GM21381 (cell line): ENCODE data around the gene ANKRD36C.
"Not testable (repeated sequence)": the region's sequence is repeated elsewhere in the genome, so short reads cannot be mapped to it uniquely, and the experiment has no call there.

Experiments used
- ATAC-seq: cut with Tn5 transposase; IDR thresholded peaks from one replicate; pipeline ENCODE4 v1.9.1; 2021; ENCODE audit warnings: mild to moderate bottlenecking, moderate library complexity; ENCODE audit not compliant: unreplicated experiment

ANKRD36C gene

DNA sequence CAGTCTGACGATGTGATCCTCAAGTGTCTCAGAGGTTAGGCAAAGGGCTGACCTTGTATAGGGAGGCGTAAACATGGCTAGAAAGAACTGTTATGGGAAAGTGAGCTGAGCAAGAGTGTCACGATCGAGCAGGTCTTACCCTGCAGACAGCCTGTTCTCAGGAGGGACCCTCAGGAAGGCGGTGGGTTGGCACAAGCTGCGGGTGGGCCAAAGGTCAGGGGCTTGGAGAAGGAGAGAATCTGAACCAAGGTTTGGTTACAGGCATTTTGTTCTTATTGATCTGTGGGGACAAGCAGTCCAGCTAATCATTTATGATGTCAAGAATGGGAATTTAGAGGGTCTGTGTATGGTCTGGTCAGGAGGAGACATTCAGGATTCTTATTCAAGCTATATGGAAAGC, 16.4 kb upstream of the ANKRD36C start:
- not testable (repeated sequence) for ATAC-seq

DNA sequence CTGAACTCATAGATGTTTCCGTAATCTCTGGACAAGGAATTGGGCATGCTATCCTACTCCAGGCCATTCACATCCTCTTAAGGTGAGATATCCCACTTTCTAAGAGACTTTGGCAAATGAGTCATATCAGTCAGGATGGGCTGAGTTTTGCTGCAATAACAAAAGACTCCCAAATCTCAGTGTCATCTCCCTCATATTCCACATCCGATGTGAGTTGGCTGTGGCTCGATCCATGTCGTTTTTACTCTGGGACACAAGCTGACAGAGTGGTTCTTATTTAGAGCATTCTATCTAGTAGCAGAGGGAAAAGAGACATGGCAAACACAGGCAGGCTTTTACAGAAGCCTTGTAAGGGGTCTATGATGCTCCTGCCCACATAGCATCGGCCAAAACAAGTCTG, 14.6 kb upstream of the ANKRD36C start:
- ATAC-seq = not testable (repeated sequence)

DNA sequence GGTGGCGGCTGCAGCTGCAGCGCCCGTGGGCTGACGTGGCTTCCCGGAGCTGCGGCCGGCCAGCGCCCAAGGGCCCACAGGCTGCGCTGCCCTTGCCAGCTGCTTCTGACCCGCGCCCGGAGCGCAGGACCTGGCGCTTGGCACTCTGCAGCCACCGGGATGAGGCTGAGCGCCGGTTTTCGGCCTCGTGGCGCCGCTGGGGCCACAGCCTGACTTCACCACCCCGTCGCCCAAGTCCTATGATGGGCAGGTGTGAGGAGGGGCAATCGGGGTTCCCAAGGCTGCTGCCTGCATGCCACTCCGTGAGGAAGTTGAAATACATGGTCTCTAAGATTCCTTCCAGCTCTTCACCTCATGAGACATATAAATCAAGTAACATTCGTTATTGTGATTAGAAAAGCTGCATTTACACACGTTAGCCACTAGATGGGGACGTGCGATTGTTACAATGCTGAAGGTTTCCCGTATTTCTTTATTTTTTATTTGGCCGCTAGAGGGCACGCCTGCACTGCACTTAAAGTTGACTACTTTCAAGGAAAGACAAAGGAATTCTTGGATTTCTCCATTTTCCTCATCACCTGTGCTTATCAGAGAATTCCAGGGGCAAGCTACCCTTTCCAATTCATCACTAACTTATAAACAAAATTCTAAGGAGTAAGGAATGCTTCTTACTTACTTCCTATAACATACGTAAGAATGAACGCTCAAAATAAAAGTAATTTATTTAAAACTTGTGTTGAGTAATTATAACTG, 1.1 kb upstream of the ANKRD36C start:
- ATAC-seq = peak; percentile 58

DNA sequence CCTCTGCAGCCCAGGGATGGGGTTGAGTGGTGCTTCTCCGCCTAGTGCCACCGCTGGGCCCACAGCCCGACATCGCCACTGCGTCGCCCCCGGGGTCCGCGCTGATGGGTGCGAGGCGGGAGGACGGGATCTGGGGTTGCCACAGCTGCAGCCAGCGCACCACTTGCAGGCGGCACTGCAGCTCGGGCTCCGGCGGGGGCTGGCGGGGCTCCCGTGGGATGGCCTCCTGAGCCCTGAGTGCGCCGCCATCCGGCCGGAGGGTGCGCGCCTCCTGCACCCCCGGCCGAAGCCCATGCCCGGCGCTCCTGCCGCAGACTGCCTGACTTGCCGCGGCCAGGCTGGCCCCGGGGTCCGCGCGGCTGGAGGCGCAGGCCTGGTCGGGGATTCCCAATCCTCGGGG, 478 bp upstream of the ANKRD36C start:
- ATAC-seq = peak; percentile 38

DNA sequence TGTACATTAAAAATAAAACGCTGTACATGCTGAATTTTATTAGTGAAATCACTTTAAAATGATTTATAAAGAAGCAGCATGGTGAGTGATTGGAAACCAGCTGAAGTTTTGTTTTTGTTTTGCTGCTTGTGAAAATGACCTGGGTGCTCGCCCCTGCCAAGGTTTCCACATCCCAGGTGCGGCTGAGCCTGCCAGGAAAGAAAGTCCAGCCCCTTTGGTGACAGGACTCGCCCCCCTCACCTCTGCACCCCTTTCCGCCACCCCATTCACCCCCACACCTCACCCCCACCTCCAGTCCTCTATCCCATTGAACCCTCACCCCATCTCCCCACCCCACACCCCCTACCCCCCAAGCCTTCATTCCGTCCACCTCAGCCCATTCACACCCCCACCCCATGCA, 740 bp downstream of the ANKRD36C start:
- ATAC-seq = not testable (repeated sequence)

DNA sequence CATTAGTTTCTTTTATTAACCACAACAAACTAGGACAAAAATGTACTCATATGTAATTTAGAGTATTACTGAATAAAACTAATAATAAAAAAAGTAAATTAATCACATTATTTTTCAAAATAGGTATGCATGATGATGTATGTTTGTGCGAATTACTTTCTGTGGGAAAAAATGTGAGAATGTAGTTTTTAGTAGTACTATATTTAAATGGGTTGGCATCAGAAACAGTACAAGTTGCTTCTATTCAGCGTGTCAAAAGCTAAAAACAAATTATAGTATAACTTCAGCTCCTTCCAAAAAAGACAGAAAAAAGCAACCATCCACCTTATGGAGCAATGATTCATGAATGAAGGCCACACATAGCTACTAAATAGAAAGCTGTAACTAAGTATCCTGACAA, 40.0 kb downstream of the ANKRD36C start:
- not testable (repeated sequence) for ATAC-seq

DNA sequence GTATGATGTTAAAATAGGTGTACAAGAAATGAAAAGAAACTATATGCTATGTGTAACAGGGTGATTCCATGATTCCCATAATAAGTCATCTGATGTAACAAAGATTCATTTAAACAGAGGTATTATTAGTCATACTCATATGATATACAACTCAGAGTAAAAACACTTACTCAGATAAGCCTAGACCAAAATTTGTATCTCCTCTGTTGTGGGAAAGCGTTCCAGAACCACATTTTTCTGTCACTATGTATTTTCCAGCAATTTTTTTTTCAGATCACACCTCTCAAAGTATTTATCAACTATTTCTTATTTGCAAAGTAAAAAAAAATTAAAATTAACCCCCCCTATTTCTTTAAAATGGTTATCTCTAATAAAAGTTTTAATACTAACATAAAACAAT, 43.6 kb downstream of the ANKRD36C start:
- ATAC-seq = not testable (repeated sequence)

DNA sequence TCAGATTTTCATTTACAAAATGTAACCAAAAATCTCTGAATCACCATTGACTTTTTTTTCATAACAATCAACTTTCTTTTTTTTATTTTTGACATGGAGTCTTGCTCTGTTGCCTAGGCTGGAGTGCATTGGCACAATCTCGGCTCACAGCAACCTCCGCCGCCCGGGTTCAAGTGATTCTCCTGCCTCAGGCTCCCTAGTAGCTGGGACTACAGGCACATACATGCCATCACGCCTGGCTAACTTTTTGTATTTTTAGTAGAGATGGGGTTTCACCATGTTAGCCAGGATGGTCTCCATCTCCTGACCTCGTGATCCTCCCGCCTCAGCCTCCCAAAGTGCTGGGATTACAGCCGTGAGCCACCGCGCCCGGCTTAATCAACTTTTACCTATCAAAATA, 51.7 kb downstream of the ANKRD36C start:
- not testable (repeated sequence) for ATAC-seq

DNA sequence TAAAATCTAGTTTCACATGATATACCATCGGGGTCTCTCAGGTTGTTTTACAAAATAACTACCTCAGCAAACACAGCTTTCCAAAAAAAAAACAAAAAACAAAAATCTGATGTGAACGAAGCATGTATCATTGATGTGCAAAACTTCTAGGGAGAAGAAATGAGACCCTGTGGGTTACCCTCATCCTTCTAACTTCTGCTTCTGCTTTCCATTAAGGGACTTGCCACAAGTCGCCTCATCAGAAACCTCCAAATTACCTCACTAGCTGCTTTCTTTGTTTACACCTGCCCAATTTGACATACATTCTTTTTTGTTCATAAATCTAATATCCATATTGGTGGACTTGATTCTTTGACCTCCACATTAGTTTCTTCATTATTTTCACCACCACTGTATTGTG, 60.9 kb downstream of the ANKRD36C start:
- not testable (repeated sequence) for ATAC-seq

DNA sequence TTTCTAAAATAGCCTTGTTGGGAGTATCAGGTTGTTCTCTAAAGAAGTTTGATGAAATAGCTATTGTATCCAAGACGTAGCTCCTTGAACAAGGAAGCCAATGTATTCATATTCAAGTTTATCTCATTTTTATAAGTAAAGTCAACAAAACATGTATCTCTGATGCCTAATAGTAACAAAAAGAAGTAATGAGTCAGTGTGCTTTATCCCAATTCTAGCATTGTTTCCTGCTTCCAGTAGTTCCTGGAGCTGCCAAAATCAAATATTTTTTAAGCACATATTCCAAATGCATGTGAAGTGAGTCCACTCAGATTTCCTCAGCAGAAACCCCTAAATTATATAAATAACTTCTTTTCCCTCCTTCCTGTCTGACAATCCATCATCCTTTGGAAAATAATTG, 74.6 kb downstream of the ANKRD36C start:
- not testable (repeated sequence) for ATAC-seq

DNA sequence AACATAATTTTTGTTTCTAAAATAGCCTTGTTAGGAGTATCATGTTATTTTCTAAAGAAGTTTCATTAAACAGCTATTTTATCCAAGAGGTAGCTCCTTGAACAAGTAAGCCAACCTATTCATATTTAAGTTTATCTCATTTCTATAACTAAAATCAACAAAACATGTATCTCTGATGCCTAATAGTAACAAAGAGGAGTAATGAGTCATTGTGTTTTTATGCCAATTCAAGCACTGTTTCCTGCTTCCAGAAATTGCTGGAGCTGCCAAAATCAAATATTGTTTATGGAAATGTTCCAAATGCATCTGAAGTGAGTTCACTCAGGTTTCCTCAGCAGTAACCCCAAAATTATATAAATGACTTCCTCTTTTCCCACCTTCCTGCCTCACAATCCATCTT, 76.5 kb downstream of the ANKRD36C start:
- not testable (repeated sequence) for ATAC-seq

DNA sequence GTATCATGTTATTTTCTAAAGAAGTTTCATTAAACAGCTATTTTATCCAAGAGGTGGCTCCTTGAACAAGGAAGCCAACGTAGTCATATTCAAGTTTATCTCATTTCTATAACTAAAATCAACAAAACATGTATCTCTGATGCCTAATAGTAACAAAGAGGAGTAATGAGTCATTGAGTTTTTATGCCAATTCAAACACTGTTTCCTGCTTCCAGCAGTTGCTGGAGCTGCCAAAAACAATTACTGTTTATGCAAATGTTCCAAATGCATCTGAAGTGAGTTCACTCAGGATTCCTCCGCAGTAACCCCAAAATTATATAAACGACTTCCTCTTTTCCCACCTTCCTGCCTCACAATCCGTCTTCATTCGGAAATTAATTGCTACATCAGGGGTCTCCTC, 80.2 kb downstream of the ANKRD36C start:
- not testable (repeated sequence) for ATAC-seq

DNA sequence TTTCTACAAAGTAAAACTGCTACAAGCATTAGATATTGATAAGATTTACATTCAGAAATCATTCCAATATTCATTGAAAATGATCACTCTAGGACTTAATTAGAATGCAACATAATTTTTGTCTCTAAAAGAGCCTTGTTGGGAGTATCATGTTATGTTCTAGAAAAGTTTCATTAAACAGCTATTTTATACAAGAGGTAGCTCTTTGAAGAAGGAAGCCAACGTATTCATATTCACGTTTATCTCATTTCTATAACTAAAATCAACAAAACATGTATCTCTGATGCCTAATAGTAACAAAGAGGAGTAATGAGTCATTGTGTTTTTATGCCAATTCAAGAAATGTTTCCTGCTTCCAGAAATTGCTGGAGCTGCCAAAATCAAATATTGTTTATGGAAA, 97.2 kb downstream of the ANKRD36C start:
- not testable (repeated sequence) for ATAC-seq

DNA sequence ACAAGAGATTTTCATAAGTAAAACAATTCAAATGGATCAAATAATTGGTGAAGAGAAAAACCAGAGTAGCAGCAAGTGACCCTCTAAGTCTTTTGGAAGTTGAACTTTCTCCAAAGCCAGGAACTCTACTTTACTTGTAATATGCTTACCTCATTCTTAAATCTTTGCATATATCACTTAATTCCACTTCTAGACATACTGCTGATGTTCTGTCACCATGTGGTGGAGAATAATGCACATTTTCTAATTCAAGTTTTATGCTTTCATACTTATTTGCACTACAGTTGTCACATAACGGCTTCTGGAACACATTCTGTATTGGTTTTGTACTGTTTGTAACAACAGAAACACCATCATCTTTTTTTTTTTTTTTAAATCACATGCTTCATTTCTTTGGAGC, 123.7 kb downstream of the ANKRD36C start:
- not testable (repeated sequence) for ATAC-seq

DNA sequence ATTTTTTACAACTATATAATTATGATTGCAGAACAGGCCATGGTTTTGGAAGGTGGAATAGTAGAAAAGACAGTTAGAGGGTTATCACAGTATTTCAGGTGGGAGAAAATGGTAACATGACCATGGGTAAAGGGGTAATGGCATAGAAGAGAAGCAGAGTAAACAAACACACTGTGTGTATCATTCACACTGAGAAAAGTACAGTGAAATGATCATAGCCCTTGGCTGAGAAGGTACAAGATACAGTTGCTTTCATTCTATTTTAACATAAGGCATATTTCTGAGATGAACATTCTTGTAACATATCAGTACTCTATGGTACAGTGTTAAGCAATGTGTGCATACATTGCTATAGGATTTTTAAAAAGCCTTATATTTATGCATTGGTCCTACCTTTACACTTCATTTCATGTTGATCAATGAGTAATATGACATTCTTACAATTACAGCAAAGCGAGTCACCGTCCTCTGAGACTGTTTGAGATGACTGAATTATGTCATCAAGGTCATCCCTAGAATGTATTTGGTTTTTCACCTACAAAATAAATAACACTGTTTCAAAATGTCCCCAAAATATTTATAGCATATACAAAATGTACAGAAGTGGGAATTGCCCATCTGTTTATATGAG, 124.5 kb downstream of the ANKRD36C start:
- ATAC-seq = not testable (repeated sequence)

DNA sequence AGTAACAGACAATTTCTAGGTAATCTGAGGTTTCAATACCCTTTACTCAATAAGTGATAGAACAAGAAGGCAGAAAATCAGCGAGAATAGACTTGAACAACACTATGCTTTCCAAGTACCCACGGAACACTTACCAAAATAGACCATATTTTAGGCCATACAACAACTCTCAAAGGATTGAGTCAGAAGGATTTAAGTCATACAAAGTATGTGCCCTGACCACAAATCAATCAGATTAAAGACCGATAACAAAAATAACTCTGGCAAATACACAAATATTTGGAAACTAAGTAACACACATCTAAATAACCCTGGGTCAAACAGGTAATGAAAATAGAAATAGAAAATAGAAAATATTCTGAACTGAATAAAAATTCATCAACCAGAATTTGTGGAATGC, 129.5 kb downstream of the ANKRD36C start:
- not testable (repeated sequence) for ATAC-seq

DNA sequence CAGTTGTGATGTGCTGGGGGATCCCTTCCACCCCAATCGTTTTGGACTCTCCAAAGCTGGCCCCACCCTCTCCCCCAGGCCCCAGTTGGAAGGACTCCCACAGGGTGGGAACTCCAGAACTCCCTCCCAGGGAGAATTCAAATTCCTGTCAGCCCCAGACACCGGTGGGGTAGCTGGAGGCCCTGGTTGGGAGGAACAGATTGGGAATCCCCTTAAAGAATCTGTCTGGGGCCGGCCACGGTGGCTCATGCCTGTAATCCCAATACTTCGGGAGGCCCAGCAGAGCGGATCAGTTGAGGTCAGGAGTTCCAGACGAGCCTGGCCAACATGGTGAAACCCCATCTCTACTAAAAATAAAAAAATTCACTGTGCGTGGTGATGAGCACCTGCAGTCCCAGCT, 155.5 kb downstream of the ANKRD36C start:
- ATAC-seq = no peak

DNA sequence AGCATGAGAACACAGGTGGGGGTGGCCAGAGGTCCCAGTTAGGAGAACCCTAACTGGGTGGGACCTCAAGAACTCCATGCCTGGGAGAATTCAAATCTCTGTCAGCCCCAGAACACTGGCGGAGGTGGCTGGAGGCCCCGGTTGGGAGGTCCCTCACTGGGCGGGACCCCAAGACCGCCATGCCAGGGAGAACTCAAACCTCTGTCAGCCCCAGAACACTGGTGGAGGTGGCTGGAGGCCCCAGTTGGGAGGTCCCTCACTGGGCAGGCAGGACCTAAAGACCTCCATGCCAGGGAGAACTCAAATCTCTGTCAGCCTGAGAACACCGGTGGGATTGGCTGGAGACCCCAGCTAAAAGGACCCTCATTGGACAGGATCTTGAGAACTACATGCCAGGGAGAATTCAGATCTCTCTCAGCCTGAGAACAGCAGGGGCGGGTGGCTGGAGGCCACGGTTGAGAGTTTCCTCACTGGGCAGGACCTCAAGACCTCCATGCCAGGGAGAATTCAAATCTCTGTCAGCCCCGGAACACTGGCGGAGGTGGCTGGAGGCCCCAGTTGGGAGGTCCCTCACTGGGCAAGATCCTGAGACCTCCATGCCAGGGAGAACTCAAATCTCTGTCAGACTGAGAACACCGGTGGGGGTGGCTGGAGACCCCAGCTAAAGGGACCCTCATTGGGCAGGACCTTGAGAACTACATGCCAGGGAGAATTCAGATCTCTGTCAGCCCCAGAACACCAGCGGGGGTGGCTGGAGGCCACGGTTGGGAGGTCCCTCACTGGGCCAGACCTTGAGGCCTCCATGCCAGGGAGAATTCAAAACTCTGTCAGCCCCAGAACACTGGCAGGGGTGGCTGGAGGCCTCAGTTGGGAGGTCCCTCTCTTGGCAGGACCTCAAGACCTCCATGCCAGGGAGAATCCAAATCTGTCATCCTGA, 157.3 kb downstream of the ANKRD36C start:
- ATAC-seq = not testable (repeated sequence)

DNA sequence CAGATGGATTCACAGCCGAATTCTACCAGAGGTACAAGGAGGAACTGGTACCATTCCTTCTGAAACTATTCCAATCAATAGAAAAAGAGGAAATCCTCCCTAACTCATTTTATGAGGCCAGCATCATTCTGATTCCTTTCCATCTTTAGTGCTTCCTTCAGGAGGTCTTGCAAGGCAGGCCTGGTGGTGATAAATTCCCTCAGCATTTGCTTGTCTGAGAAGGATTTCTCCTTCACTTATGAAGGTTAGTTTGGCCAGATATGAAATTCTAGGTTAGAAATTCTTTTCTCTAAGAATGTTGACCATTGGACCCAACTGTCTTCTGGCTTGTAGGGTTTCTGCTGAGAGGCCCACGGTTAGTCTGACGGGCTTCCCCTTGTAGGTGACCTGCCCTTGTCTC, 167.4 kb downstream of the ANKRD36C start:
- ATAC-seq = not testable (repeated sequence)

DNA sequence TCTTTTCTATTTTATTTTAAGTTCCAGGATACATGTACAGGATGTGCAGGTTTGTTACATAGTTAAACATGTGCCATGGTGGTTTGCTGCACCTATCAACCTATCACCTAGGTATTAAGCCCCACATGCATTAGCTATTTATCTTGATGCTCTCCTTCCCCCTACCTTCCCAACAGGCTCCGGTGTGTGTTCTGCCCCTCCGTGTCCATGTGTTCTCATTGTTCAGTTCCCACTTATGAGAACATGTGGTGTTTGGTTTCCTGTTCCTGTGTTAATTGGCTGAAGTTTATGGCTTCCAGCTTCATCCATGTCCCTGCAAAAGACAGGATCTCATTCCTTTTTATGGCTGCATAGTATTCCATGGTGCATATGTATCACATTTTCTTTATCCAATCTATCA, 174.1 kb downstream of the ANKRD36C start:
- ATAC-seq = not testable (repeated sequence)

DNA sequence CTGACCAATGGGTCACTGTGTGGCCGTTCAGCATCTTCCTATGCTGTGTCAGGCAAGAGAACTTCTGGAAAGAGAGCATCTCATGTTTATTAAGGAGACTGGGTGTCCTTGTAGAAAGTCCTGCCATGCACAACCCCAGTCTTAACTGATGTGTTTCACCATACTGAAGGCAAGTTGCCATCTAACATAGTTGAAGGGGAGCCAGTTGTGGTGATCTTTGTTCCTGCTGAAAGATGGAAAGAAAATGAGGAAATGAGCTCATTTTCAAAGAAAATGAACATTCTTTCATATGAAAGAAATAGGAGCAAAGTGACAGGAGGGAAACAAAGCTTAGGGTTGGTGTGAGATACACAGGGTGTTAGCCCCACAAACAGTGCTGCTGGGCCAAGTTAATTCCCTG, 178.3 kb downstream of the ANKRD36C start:
- not testable (repeated sequence) for ATAC-seq
